K562 (cell line): ENCODE results near the gene ATF4. TPM values are rescaled to one million over a fixed set of nuclear protein-coding genes. Genes with fewer than 3 reads are reported as not detected.

Experiments used
- E2F6 ChIP-seq, 2 experiments: IDR thresholded peaks; 2 replicates each; pipeline ENCODE4 v1.6.1; 2011; ENCODE audit warnings: borderline replicate concordance in 1 of 2, control low read depth in 1 of 2, low read depth in 1 of 2, low read length in 1 of 2, mild to moderate bottlenecking in 1 of 2, mixed read lengths in 1 of 2, moderate library complexity in 1 of 2; ENCODE audit not compliant: insufficient read depth in 1 of 2, insufficient read length in 1 of 2, poor library complexity in 1 of 2, severe bottlenecking in 1 of 2; ENCODE audit errors: extremely low read depth in 1 of 2
- GABPB2 ChIP-seq: fragments of 250-450 bp; sonication (Bioruptor Pico); conservative IDR thresholded peaks from 2 replicates; pipeline ENCODE4 v1.5.1; 2021; ENCODE audit warnings: mild to moderate bottlenecking
- JUND ChIP-seq, 2 experiments: IDR thresholded peaks; 2 replicates in 1 of 2; 3 replicates in 1 of 2; pipeline ENCODE4 v1.6.1; 2011; ENCODE audit warnings: borderline replicate concordance in 2 of 2, low read depth in 2 of 2, low read length in 2 of 2, improper control_type of control experiment in 1 of 2, missing biosample characterization in 1 of 2, missing genetic modification characterization in 1 of 2, missing genetic modification reagents in 1 of 2
- KDM1A ChIP-seq, 2 experiments: fragments of 450-650 bp; IDR thresholded peaks; 2 replicates each; pipeline ENCODE4 v1.6.1; 2016; ENCODE audit warnings: mild to moderate bottlenecking in 2 of 2
- L3MBTL2 ChIP-seq: fragments of 450-650 bp; IDR thresholded peaks from 2 replicates; pipeline ENCODE4 v1.6.1; 2016; ENCODE audit warnings: mild to moderate bottlenecking, moderate library complexity
- MYC ChIP-seq, 2 experiments: fragments of 250-450 bp in 1 of 2; sonication (Bioruptor Pico) in 1 of 2; IDR thresholded peaks; 2 replicates each; pipeline versions ENCODE4 v1.5.1 to v1.6.1; 2012 to 2021; ENCODE audit warnings: low read depth in 2 of 2, borderline replicate concordance in 1 of 2, improper control_type of control experiment in 1 of 2, low read length in 1 of 2, mild to moderate bottlenecking in 1 of 2, moderate library complexity in 1 of 2
- NFRKB ChIP-seq: fragments of 450-650 bp; IDR thresholded peaks from 2 replicates; pipeline ENCODE4 v1.6.1; 2016; ENCODE audit warnings: low read depth
- RCOR1 ChIP-seq, 2 experiments: IDR thresholded peaks; 2 replicates each; pipeline ENCODE4 v1.6.1; 2012; ENCODE audit warnings: low read depth in 2 of 2, low read length in 2 of 2, borderline replicate concordance in 1 of 2, improper control_type of control experiment in 1 of 2
- SIX5 ChIP-seq, 2 experiments: IDR thresholded peaks; 2 replicates each; pipeline ENCODE4 v1.6.1; 2011; ENCODE audit warnings: low read length in 2 of 2, borderline replicate concordance in 1 of 2, low read depth in 1 of 2, mild to moderate bottlenecking in 1 of 2, moderate library complexity in 1 of 2; ENCODE audit not compliant: insufficient read depth in 1 of 2
- SRSF3 ChIP-seq: fragments of 200-400 bp; formaldehyde crosslinking; IDR thresholded peaks from 2 replicates; pipeline ENCODE4 v1.6.1; 2016; ENCODE audit warnings: mild to moderate bottlenecking, low read length, moderate library complexity; ENCODE audit not compliant: insufficient read depth
- TRIM28 ChIP-seq: fragments of 450-650 bp; IDR thresholded peaks from 2 replicates; pipeline ENCODE4 v1.6.1; 2017
- XRCC5 ChIP-seq: fragments of 200-400 bp; formaldehyde crosslinking; IDR thresholded peaks from 2 replicates; pipeline ENCODE4 v1.6.1; 2017; ENCODE audit warnings: low read depth, mild to moderate bottlenecking, low read length
- ZBTB11 ChIP-seq, 3 experiments: fragments of 200-800 bp in 1 of 3; fragments of 250-450 bp in 1 of 3; fragments of 450-650 bp in 1 of 3; sonication (Bioruptor Pico) in 1 of 3; sonication (Bioruptor generic) in 1 of 3; formaldehyde crosslinking in 1 of 3; IDR thresholded peaks; 2 replicates each; pipeline versions ENCODE4 v1.6.1 to v1.8.0; 2016 to 2022; ENCODE audit warnings: mild to moderate bottlenecking in 2 of 3, missing genetic modification characterization in 2 of 3, missing compliant biosample characterization in 1 of 3, moderate library complexity in 1 of 3
- ZFPM2 ChIP-seq: fragments of 250-450 bp; sonication (Bioruptor Pico); IDR thresholded peaks from 2 replicates; pipeline ENCODE4 v1.5.1; 2022; ENCODE audit warnings: mild to moderate bottlenecking
- ZMIZ1 ChIP-seq, 2 experiments: fragments of 150-350 bp in 1 of 2; IDR thresholded peaks; 2 replicates each; pipeline ENCODE4 v1.6.1; 2012 to 2016; ENCODE audit warnings: low read depth in 2 of 2, low read length in 2 of 2, mild to moderate bottlenecking in 1 of 2, moderate library complexity in 1 of 2
- ZNF143 ChIP-seq: sonication (generic); formaldehyde crosslinking; IDR thresholded peaks from 2 replicates; pipeline ENCODE4 v1.9.0; 2022; ENCODE audit warnings: mild to moderate bottlenecking, missing genetic modification reagents
- ZNF311 ChIP-seq: fragments of 250-450 bp; sonication (Bioruptor Pico); IDR thresholded peaks from 2 replicates; pipeline ENCODE4 v1.4.0; 2020; ENCODE audit warnings: mild to moderate bottlenecking, moderate library complexity
- polyA plus RNA-seq, 8 experiments: library from polyadenylated mRNA; depleted of rRNA in 4 of 8; stranded (reverse) in 5 of 8; unstranded in 3 of 8; fragments of >200 nt; fragmentation: Nextera tagmentation in 2 of 8; fragmentation: Illumina TruSeq in 1 of 8; extraction: Ambion mirVana in 2 of 8; extraction: Trizol in 1 of 8; gene quantifications; 2 replicates each; pipeline versions ENCODE4 v1.2.1 to v1.2.3, GENCODE V29; 2011 to 2014; ENCODE audit warnings: inconsistent platforms in 1 of 8, missing spikeins in 1 of 8
- total RNA-seq, 7 experiments: library from RNA; depleted of rRNA in 6 of 7; stranded (reverse); fragments of >200 nt in 6 of 7; fragmentation: Illumina TruSeq in 2 of 7; extraction: Trizol in 2 of 7; gene quantifications; 2 replicates each; pipeline versions ENCODE4 v1.2.1 to v1.2.3, GENCODE V29; 2011 to 2021; ENCODE audit warnings: low replicate concordance in 1 of 7

ATF4 gene
- total and polyA plus RNA-seq, 9 of the 15 experiments (the other 6 are each of a cell fraction or from before 2014, with no cell fraction given): 93.1 to 723 (median 355) TPM

GRCh38 chr22:39490135-39490798 is 30.1 kb upstream of the ATF4 start (continued):
- TF ChIP-seq RCOR1 (IDR thresholded peaks at IDR 0.05; ENCODE audit: borderline replicate concordance in 1 of 2, low read depth in 2 of 2, low read length in 2 of 2) (0 out of 4 replicates have a peak, but pooled peaks of 1 of the 2 experiments have one; percentile 4), ZMIZ1 (IDR thresholded peaks at IDR 0.05; ENCODE audit: low read depth in 2 of 2, low read length in 2 of 2) (no peak), ZNF311 (CRISPR knock-in tag) (no peak), TRIM28 (no peak), E2F6 (IDR thresholded peaks at IDR 0.05; ENCODE audit: borderline replicate concordance in 1 of 2, extremely low read depth in 1 of 2, insufficient read depth in 1 of 2, insufficient read length in 1 of 2, low read depth in 1 of 2, low read length in 1 of 2, poor library complexity in 1 of 2, severe bottlenecking in 1 of 2) (no peak), ZBTB11 (CRISPR knock-in tag; IDR thresholded peaks at IDR 0.05) (no peak), XRCC5 (no peak), GABPB2 (CRISPR knock-in tag) (no peak), SIX5 (IDR thresholded peaks at IDR 0.05; ENCODE audit: borderline replicate concordance in 1 of 2, insufficient read depth in 1 of 2, low read depth in 1 of 2, low read length in 2 of 2) (peak; percentile 80 to 86), ZFPM2 (CRISPR knock-in tag) (no peak), NFRKB (no peak), ZNF143 (peak; percentile 92), SRSF3 (no peak), KDM1A (IDR thresholded peaks at IDR 0.05) (no peak), L3MBTL2 (no peak), MYC (IDR thresholded peaks at IDR 0.05; ENCODE audit: low read depth, low read length) (peak; percentile 85), MYC (CRISPR knock-in tag; IDR thresholded peaks at IDR 0.05; ENCODE audit: borderline replicate concordance, low read depth) (no peak), JUND (IDR thresholded peaks at IDR 0.05; ENCODE audit: borderline replicate concordance, low read depth, low read length) (peak; percentile 5; the same call in 1 of the 2 replicates), JUND (tag; IDR thresholded peaks at IDR 0.05; ENCODE audit: borderline replicate concordance, low read depth, low read length) (no peak)
